Fibroblast of skin of left biceps (primary cell): Measurements from ENCODE around the gene DUS1L.
"Not testable (repeated sequence)": the region's sequence is repeated elsewhere in the genome, so short reads cannot be mapped to it uniquely, and the experiment has no call there.

Experiments used
- DNase-seq, 2 experiments: peaks; one replicate each; pipeline ENCODE4 v3.0.0-alpha.2; 2013; ENCODE audit warnings: low read depth in 2 of 2

Gene DUS1L

GRCh38 chr17:82039695-82040299 lies 25.8 kb downstream of the DUS1L start:
- no peak for DNase-seq

DNA sequence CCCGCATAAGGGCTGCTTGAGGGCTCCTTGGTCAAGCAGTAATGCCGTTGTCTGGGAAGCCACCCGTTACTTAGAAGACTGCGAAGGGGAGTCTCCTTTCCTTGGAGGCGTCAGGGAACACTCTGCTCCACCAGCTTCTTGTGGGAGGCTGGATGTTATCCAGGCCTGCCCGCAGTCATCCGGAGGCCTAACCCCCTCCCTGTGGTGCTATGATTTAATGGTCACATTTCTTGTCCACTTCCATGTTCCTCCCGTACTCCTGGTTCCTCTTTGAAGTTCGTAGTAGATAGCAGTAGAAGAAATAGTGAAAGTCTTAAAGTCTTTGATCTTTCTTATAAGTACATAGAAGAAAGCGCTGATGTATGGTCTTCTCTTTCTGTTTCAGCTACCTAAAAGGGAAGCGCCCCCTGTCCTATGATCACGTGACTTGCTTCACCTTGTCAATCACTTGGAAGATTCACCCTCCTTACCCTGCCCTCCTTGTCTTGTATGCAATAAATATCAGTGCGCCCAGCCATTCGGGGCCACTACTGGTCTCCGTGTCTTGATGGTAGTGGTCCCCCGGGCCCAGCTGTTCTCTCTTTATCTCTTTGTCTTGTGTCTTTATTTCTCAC lies 26.7 kb downstream of the DUS1L start:
- not testable (repeated sequence) for DNase-seq

DNA sequence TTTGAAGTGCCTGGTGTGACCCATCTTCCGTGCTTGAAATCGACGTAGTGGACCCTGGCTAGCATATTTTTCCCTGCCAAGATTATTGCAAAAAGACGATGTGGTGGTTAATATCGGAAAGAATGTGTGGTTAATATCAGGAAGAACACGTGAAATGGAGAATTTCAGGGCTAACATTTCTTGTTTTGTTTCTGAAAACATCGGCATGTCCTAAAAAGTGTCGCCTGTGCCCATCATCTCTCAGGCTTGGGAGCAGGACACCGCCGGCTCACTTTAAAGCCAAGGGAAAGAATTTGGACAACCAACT lies 27.8 kb downstream of the DUS1L start:
- no peak for DNase-seq

GRCh38 chr17:82037092-82037888 lies 28.3 kb downstream of the DUS1L start, which contains the start of gene DCXR:
DCXR (minus strand) TSS chr17:82037697; CDS start chr17:82037682, 15 bp downstream.
- DNase-seq = peak; percentile 78 to 83

DNA sequence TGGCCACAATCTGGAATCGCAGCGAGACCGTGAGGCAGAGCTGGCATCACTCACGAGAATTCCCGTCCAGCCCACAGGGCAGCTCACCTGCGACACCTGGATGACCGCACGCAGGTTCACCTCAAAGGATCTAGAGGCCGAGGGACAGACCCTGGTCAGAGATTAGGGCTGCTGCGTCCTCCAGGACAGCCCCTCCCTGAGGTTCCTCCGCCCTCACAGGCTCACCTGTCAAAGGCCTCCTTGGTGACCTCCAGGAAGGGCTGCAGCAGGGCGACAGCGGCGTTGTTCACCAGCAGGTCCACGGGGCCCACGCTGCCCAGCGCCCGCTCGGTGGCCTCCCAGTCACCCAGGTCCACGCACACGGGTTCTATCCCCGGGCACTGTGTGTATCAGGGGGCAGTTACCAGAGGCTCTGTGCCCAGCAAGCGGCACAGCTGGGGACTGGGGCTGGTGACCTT lies 28.9 kb downstream of the DUS1L start:
- DNase-seq = no peak

GRCh38 chr17:82035956-82036633 lies 29.5 kb downstream of the DUS1L start:
- no peak for DNase-seq

DNA sequence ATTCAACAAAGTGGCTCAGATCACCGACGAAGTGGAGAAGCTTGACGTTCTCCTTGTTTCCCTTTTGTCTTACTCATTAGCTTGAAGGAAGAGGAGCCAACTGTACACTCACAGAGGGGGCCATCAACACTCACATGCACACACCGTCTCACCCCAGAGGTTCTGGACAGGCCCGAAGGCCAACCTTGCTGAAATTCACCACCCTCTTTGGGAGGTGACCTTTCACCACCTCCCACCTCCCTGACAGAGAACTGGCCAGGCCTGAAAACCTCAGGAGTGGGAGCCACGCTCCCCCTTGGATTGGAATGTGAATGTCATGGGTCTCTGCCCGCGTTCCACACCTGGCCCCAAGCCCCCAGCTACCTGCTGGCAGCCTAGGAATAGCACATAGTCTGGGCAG lies 30.1 kb downstream of the DUS1L start:
- no peak for DNase-seq

DNA sequence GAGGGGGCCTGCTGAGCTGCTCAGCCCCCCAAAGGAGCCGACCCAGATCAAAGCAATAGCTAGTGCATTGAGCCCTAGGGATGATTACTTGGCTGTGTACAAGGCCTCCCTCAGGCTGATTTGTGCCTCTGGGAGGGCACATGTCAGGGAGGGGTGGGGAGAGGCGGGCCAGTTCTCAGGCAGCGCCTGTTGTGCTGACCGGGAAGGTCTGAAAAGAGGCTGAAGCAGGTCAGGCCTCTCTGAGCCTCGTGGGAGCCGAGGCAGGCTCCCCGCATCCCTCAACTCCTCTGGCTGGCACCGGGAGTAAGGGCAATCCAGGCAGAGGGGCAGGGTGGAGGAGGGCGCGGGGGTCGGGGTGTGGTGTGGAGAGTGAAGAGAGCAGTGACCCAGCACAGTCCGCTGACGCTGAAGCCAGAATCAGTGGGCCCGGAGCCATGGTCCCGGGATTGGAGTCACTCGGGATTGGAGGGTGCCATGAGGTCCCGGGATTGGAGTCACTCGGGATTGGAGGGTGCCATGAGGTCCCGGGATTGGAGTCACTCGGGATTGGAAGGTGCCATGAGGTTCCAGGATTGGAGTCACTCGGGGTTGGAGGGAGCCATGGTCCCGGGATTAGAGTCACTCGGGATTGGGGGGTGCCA lies 31.1 kb downstream of the DUS1L start:
- no peak for DNase-seq

DNA sequence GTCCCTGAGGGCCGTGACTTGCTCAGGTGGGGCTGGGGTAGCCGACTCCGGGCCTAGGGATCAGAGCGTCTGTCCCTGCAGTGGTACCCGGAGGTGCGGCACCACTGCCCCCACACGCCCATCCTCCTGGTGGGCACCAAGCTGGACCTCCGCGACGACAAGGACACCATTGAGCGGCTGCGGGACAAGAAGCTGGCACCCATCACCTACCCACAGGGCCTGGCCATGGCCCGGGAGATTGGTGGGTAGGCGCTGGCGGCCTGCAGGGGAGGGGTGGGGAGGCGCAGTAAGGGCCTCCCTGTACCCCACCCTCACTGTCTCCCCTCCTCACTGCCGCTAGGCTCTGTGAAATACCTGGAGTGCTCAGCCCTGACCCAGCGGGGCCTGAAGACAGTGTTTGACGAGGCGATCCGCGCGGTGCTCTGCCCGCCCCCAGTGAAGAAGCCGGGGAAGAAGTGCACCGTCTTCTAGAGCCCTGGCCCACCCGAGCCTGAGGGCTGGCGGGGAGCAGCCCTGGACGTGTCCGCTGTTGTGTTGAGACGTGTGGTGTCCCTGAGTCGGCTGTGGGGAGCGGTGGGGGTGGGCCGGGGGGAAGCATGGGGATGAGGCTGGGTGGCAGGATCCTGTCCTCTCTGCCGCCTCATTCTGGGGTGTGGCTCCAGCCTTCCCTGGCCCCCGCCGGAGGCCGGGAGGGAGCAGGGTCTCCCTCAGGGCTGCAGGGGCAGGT lies 32.1 kb downstream of the DUS1L start:
- DNase-seq = no peak

- DNase-seq = no peak
Measured at GRCh38 chr17:82031885-82032627, 33.5 kb downstream of the DUS1L start.

GRCh38 chr17:82031303-82031884 lies 34.2 kb downstream of the DUS1L start, which contains the start of gene RAC3:
RAC3 (plus strand) TSS chr17:82031678; CDS start chr17:82031762, 84 bp downstream.
- DNase-seq = no peak

- peak; percentile 30 to 33 for DNase-seq
Measured at GRCh38 chr17:82030470-82031302, 34.9 kb downstream of the DUS1L start.

GRCh38 chr17:82029990-82030469 lies 35.6 kb downstream of the DUS1L start:
- no peak for DNase-seq

GRCh38 chr17:82029391-82029790 lies 36.2 kb downstream of the DUS1L start:
- DNase-seq = no peak

GRCh38 chr17:82028966-82029365 lies 36.6 kb downstream of the DUS1L start:
- no peak for DNase-seq

DNA sequence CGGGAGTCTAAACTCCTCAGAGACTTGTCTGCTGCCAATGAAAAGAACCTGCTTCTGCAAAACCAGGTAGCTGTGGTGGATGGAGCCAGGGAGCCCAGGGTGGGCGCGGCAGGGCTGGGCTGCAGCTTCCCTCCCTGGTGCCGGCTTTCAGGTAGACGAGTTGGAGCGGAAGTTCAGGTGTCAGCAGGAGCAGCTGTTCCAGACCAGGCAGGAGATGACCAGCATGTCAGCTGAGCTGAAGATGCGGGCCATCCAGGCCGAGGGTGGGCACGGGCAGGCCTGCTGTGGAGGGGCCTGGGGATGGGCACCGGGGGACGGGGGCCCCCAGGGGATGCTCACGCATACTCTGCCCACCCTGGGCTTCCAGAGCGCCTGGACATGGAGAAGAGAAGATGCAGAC lies 37.4 kb downstream of the DUS1L start:
- DNase-seq = no peak

DNA sequence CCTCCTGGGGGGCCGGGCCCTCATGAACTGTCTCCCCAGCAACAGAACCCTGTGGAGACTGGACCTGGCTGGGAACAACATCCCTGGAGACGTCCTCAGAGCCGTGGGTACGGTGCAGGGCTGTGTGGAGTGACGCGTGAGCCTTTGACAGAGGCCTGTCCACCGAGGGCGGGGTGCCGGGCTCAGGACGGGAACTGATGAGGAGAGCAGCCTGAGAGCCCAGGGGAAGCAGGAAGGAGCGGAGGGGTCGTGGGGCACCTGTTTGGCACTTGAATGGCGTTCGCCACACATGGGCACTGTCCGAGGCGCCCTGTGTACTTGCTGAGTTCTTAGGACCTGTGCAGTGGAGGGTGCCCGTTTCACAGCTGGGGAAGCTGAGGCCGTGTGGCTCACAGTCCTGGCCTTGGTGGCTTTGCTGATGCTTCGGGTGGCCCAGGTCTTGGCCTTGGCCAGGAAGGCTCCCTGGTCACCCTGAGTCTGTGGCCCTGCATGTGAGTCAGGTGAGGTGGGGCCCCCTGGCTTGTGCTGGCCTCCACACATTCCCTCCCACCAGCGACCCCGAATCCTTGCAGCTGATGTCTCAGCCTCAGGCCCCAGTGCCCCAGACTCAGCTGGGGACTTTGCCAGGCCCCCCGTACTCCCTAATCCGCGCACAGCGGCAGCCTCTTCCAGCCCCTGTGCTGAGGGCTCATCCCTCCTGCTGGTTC lies 40.0 kb downstream of the DUS1L start:
- no peak for DNase-seq

GRCh38 chr17:82024859-82025258 lies 40.7 kb downstream of the DUS1L start:
- DNase-seq = no peak
